Activated effector memory CD4-positive, alpha-beta T cell treated with Interleukin-2 at 50 U/mL for 16 hours (primary cell): ENCODE data around the gene NSG1.
A peak's percentile ranks its signal among the peaks of the same experiment; 100 is the strongest.
"Not testable (repeated sequence)": the region's sequence is repeated elsewhere in the genome, so short reads cannot be mapped to it uniquely, and the experiment has no call there.

Experiments
- DNase-seq: peaks from one replicate; pipeline ENCODE4 v3.0.0-alpha.2; 2020

Gene NSG1

DNA sequence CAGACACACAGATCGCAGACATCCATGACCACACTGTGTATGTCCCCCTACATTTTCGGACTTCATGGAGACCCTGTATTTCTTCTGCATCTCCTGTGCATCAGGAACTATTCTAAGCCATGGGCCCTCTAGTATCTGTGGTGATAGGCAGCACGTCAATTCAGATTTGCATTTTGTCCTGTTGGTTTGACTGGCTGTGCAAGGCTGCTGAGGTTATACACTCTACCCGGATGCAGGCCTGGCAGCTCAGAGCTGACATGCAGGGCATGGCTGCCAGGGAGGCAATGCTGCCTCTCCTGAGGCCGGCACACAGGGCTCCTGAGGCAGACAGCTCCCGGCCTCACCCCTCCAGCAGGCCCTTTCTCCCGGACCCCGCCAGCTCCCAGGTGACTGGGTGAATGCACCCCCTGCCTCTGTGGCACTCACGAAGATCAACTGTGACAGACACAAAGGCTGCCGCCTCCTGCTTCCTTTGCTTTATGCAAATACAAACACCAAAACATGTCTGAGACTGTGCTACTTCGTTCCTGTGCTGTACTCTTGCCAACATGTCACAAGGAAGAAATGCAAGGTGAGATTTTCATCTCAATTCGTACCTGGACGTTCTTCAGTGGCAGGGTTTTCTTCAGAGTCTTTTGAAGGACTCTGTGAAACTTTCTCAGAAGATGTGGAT, 51.0 kb downstream of the NSG1 start:
- DNase-seq: no peak

DNA sequence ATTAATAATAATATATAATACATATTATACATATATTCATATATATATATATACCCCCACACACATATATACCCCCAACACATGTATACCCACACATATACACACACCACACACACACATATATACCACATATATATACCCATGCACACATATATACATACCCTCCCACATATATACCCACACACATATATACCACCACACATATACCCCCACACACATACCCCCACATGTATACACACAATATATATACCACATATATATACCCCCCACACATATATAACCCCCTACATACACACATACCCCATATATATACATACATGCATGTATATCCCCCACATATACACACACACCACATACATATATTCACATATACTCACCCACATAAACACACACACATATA, 52.0 kb downstream of the NSG1 start:
- no peak for DNase-seq

GRCh38 chr4:4439782-4440181, 52.9 kb downstream of the NSG1 start:
- DNase-seq: no peak

GRCh38 chr4:4440333-4441061, 53.6 kb downstream of the NSG1 start:
- no peak for DNase-seq

DNA sequence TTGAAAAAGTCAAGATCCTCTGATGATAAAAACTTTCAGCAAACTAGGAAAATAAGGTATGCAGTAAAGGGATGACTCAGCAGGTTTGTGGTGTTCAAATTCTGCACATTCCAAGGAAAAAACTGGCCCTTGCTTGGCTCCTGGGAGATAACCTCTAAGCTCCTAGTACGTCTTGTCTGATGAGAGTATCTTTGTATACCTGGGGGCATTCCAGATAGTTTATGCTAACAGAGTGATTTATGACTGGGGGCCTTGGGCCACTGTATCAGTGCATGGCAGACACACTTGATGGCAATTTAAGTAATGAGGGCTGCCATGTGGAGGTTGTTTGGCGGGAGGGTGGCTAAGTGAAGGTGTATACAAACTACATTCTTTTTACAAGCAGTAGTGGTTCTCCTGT, 56.9 kb downstream of the NSG1 start:
- no peak for DNase-seq

- no peak for DNase-seq
These were observed 59.5 kb downstream of the NSG1 start for GRCh38 chr4:4446434-4446833.

GRCh38 chr4:4455210-4455865, 68.4 kb downstream of the NSG1 start:
- DNase-seq: no peak

GRCh38 chr4:4456351-4456750, 69.4 kb downstream of the NSG1 start:
- DNase-seq: no peak

- no peak for DNase-seq
These were observed 70.1 kb downstream of the NSG1 start for GRCh38 chr4:4456816-4457578.

GRCh38 chr4:4457803-4458553, 71.1 kb downstream of the NSG1 start:
- DNase-seq: no peak

DNA sequence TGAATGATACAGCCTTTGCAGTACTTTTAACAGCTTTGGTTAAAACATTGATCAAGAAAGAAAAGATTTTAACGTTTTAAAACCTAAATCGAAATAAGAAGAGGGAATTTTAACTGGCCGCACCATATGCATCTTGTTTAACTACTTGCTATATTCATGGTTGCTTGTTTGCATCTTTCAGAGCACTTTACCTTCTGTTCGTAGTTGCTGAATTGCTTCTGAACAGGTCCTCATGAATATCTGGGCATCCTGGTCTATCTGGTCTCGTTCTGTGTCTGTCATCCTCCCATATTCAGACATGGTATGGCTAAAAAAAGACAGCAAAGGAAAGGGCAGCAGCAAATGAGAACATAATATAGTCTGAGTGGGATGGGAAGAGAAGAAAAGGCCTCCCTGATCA, 72.3 kb downstream of the NSG1 start:
- DNase-seq: no peak

DNA sequence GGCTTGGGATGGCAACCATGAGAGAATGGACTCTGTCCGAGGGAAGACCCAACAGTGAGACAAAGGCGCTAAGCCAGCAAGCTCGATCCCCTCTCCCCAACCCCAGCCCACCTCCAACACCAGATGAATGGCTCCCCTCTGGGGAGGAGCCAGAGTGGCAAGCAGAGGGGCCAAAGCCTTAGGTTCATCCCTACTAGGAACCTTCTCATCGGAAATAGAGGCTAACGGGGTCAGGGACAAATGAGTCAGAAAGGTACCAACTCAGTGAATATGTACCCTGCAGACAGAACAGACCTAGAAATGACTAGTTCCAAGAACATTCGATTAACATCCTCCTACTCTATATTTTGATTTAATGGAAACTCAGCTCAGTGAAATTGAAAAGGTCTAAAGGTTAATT, 73.9 kb downstream of the NSG1 start:
- no peak for DNase-seq

- no peak for DNase-seq
These were observed 74.3 kb downstream of the NSG1 start for GRCh38 chr4:4461178-4461577.

DNA sequence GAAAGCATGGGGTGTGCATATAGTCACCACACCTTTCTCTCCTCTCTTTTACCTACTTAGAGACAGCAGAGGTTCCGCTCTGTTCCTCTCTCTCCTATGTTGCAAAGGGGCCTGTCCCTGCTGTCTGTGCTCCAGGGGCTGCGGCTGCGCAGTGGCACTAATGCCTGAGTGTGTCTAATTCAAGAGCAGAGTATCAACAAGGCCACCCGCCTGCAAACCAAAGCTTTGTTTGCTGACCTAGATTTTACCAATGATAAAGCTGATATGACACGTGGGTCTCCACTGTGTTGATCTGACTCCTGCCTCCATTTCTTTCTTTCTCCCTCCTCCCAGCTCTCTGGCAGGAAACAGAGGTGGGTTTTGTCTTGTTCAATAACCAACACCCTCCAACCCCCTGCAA, 74.9 kb downstream of the NSG1 start:
- DNase-seq: peak; percentile 73

DNA sequence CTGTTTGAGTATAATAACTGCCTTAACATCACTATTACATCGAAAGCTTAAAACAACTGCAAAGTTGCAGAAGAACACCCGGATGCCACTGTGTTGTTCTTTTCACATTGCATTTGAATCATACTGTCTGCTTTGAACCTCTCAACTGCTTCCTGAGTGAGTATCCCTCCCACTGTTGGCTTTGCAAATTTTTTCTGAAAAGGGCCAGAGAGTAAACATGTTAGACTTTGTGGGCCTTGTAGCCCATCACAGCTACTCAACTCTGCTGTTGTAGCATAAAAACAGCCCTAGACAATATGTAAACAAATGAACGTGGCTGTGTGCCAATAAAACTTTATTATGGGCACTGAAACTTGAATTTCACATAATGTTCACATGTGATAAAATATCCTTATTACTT, 76.1 kb downstream of the NSG1 start:
- DNase-seq: no peak

DNA sequence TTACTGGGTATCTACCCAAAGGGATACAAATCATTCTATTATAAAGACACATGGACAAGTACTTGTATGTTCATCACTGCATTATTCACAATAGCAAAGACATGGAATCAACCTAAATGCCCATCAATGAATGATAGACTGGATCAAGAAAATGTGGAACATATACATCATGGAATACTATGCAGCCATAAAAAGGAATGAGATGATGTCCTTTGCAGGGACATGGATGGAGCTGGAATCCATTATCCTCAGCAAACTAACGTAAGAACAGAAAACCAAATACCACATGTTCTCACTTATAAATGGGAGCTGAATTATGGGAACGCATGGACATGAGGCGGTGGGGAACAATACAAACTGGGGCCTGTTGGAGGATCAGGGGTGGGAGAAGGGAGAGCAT, 78.3 kb downstream of the NSG1 start:
- not testable (repeated sequence) for DNase-seq
